ENCODE data around the gene RPL39. TPM values are rescaled to one million over a fixed set of nuclear protein-coding genes. Genes with fewer than 3 reads are reported as not detected.
"Not testable (repeated sequence)": the region's sequence is repeated elsewhere in the genome, so short reads cannot be mapped to it uniquely, and the experiment has no call there.

Gene RPL39
- total RNA-seq, 2 experiments from 2014 or later: 3,712 to 3,978 TPM

GRCh38 chrX:119826399-119826959 lies 35.0 kb upstream of the RPL39 start:
- ChIA-PET POLR2A (interaction anchor here (0.6 to 1.7 kb wide), 2 partner anchors 35 to 45 kb away, joined by 3 to 6 read pairs; partner anchors contain the start of gene RPL39), CTCF (no interaction called here)
- Mint-ChIP-seq H3K4me3 (no peak overlapping the region), H3K36me3 (ENCODE audit: low read depth) (peaks cover 24% of the 10 kb centered on the region), H3K27me3 (no peaks in the 10 kb centered on the region), H3K4me1 (ENCODE audit: low read depth) (peaks cover 15% of the 10 kb centered on the region), H3K27ac (no peak overlapping the region), H3K9me3 (no peaks in the 10 kb centered on the region)
- intact Hi-C loops (cut with DNase I, micrococcal nuclease): no loop called here
- Histone ChIP-seq H3K4me3 (ENCODE audit: low read length) (no peak overlapping the region), H3K27ac (ENCODE audit: low read depth in 1 of 2, low read length in 2 of 2) (no peak overlapping the region), H3K9me3 (ENCODE audit: control insufficient read depth in 1 of 2, insufficient read depth in 1 of 2, low read length in 2 of 2) (no peaks in the 10 kb centered on the region), H3K4me1 (ENCODE audit: insufficient read depth, low read length) (peaks cover under 1% of the 10 kb centered on the region), H3K27me3 (ENCODE audit: control insufficient read depth in 1 of 2, insufficient read depth in 2 of 2, low read length in 2 of 2) (no peaks in the 10 kb centered on the region), H3K36me3 (ENCODE audit: insufficient read depth, low read length) (peaks cover 2% of the 10 kb centered on the region)
- DNase-seq (no peak), ATAC-seq (ENCODE audit: poor library complexity) (no peak)
- no peak for TF ChIP-seq CTCF (IDR thresholded peaks at IDR 0.05)

- H3K36me3 Mint-ChIP-seq (ENCODE audit: low read depth); H3K27me3 ChIP-seq (ENCODE audit: control insufficient read depth in 1 of 2, insufficient read depth in 2 of 2, low read length in 2 of 2); POLR2A ChIA-PET; ATAC-seq (ENCODE audit: poor library complexity); H3K27ac Mint-ChIP-seq; H3K9me3 Mint-ChIP-seq; H3K4me1 ChIP-seq (ENCODE audit: insufficient read depth, low read length); H3K4me3 ChIP-seq (ENCODE audit: low read length); H3K36me3 ChIP-seq (ENCODE audit: insufficient read depth, low read length); H3K9me3 ChIP-seq (ENCODE audit: control insufficient read depth in 1 of 2, insufficient read depth in 1 of 2, low read length in 2 of 2); H3K27me3 Mint-ChIP-seq; H3K4me3 Mint-ChIP-seq; DNase-seq; CTCF ChIA-PET; H3K27ac ChIP-seq (ENCODE audit: low read depth in 1 of 2, low read length in 2 of 2): not testable (repeated sequence)
- H3K4me1 Mint-ChIP-seq (ENCODE audit: low read depth): peaks cover 15% of the 10 kb centered on the region
- intact Hi-C loops (cut with DNase I, micrococcal nuclease): loop anchor here in 1 of 2 experiments (5.0 kb wide), 1 partner anchor 48 kb away; the partner anchor contains the start of genes NDUFA1 and RNF113A
Observed at GRCh38 chrX:119824221-119824620, 32.8 kb upstream of the RPL39 start.

- H3K4me1 Mint-ChIP-seq (ENCODE audit: low read depth): peaks cover 11% of the 10 kb centered on the region
- H3K4me3 Mint-ChIP-seq: peak overlapping the region; percentile 31
- H3K9me3 Mint-ChIP-seq; H3K27me3 Mint-ChIP-seq; H3K4me1 ChIP-seq (ENCODE audit: insufficient read depth, low read length); H3K4me3 ChIP-seq (ENCODE audit: low read length); H3K9me3 ChIP-seq (ENCODE audit: control insufficient read depth in 1 of 2, insufficient read depth in 1 of 2, low read length in 2 of 2); H3K27me3 ChIP-seq (ENCODE audit: control insufficient read depth in 1 of 2, insufficient read depth in 2 of 2, low read length in 2 of 2); H3K36me3 ChIP-seq (ENCODE audit: insufficient read depth, low read length); H3K36me3 Mint-ChIP-seq (ENCODE audit: low read depth); CTCF ChIA-PET: not testable (repeated sequence)
- peak overlapping the region; percentile 21 to 58 for H3K27ac ChIP-seq (ENCODE audit: low read depth in 1 of 2, low read length in 2 of 2)
- peak in 4 of 14 experiments; percentile 5 to 84 (median 78) for DNase-seq
- peak; percentile 99 for ATAC-seq (ENCODE audit: poor library complexity)
- peak overlapping the region; percentile 73 for H3K27ac Mint-ChIP-seq
- POLR2A ChIA-PET: interaction anchor here (0.8 to 2.1 kb wide), 5 partner anchors 30 to 62 kb away, joined by 3 to 19 read pairs (median 4); partner anchors contain the start of genes NDUFA1, RNF113A, RPL39 and UPF3B
- intact Hi-C loops (cut with DNase I, micrococcal nuclease): loop anchor here in 1 of 2 experiments (5.0 kb wide), 1 partner anchor 51 kb away; the partner anchor contains the start of genes NDUFA1 and RNF113A
Observed at GRCh38 chrX:119821703-119822102, 30.3 kb upstream of the RPL39 start.

DNA sequence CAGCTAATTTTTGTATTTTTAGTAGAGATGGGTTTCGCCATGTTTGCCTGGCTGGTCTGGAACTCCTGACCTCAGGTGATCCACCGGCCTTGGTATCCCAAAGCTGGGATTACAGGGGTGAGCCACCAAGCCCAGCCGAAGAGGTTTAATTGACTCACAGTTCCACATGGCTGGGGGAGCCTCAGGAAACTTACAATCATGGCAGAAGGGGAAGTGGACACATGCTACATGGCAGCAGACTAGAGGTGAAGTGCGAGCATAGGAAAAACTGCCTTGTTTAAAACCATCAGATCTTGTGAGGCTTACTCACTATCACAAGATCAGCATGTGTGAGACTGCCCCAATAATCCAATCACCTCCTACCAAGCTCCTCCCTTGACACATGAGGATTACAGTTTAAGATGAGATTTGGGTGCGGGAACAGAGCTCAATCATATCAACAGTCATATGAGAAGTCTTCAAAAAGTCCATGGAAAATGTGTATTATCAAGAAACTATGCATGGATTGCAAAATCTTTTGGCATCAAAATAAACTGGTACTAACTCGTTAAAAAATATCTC lies 25.8 kb upstream of the RPL39 start:
- intact Hi-C loops (cut with DNase I, micrococcal nuclease): no loop called here
- no peak overlapping the region for H3K4me3 ChIP-seq (ENCODE audit: low read length)
- ChIA-PET POLR2A (no interaction called here), CTCF (no interaction called here)
- Mint-ChIP-seq H3K4me3 (no peak overlapping the region), H3K27me3 (no peaks in the 10 kb centered on the region), H3K27ac (no peak overlapping the region), H3K9me3 (no peaks in the 10 kb centered on the region), H3K4me1 (ENCODE audit: low read depth) (peaks cover 7% of the 10 kb centered on the region), H3K36me3 (ENCODE audit: low read depth) (no peaks in the 10 kb centered on the region)
- H3K9me3 ChIP-seq (ENCODE audit: control insufficient read depth in 1 of 2, insufficient read depth in 1 of 2, low read length in 2 of 2): no peaks in the 10 kb centered on the region
- H3K36me3 ChIP-seq (ENCODE audit: insufficient read depth, low read length): no peaks in the 10 kb centered on the region
- DNase-seq (no peak), ATAC-seq (ENCODE audit: poor library complexity) (no peak)
- H3K27me3 ChIP-seq (ENCODE audit: control insufficient read depth in 1 of 2, insufficient read depth in 2 of 2, low read length in 2 of 2): no peaks in the 10 kb centered on the region
- no peak for TF ChIP-seq CTCF (IDR thresholded peaks at IDR 0.05)
- H3K4me1 ChIP-seq (ENCODE audit: insufficient read depth, low read length): peaks cover 3% of the 10 kb centered on the region
- no peak overlapping the region for H3K27ac ChIP-seq (ENCODE audit: low read depth in 1 of 2, low read length in 2 of 2)

All from CD4-positive, alpha-beta T cell (primary cell).